ENCODE results near the gene CAD. TPM values are rescaled to one million over a fixed set of nuclear protein-coding genes. Genes with fewer than 3 reads are reported as not detected.
A peak's percentile ranks its signal among the peaks of the same experiment; 100 is the strongest.

The CAD gene
- total RNA-seq, 1 experiment from 2014 or later: 114 TPM

GRCh38 chr2:27262379-27263286, 45.5 kb downstream of the CAD start, which contains the start of gene SLC30A3:
SLC30A3 (minus strand) TSS chr2:27263047; CDS start chr2:27262906, 141 bp downstream.
- ChIA-PET POLR2A (interaction anchor here (1.1 to 1.8 kb wide), 4 partner anchors 10 to 30 kb away, joined by 3 to 6 read pairs (median 4); no protein-coding TSS in a partner anchor), CTCF (interaction anchor here (1.0 to 1.6 kb wide), 3 partner anchors 18 to 40 kb away, joined by 3 to 6 read pairs (median 4); no protein-coding TSS in a partner anchor), RAD21 (ENCODE audit: low non-redundant PET in 1 of 2, low total read pairs in 2 of 2, uncharacterized antibody in 2 of 2, unreplicated experiment in 2 of 2) (interaction anchor here in 1 of 2 experiments (1.0 kb wide), 1 partner anchor 40 kb away, joined by 4 read pairs; no protein-coding TSS in a partner anchor)
- Histone ChIP-seq H3K9me2 (ENCODE audit: insufficient read depth) (no peaks in the 10 kb centered on the region), H3K9ac (ENCODE audit: low read length) (peak within 1 kb of the TSS; percentile 79), H3K4me2 (ENCODE audit: low read length) (peak within 1 kb of the TSS; percentile 99), H3K79me2 (ENCODE audit: insufficient read depth, low read length) (peaks cover 13% of the 10 kb centered on the region; the same call in 1 of the 2 replicates), H3K4me1 (ENCODE audit: control insufficient read depth in 1 of 2, insufficient read depth in 2 of 2, low read length in 2 of 2) (peaks cover 19 to 37% of the 10 kb centered on the region in 2 experiments), H3K27ac (ENCODE audit: low read depth, low read length) (peak within 1 kb of the TSS; percentile 58; the same call in 1 of the 2 replicates), H3K4me3 (replicated peaks in 1 of 2; ENCODE audit: low read depth in 1 of 2, low read length in 2 of 2) (peak within 1 kb of the TSS; percentile 73 to 84), H3K36me3 (ENCODE audit: control insufficient read depth in 1 of 2, insufficient read depth in 2 of 2, low read length in 2 of 2) (0 out of 4 replicates have a peak, but pooled peaks cover 0 to 2% of the 10 kb centered on the region in 2 experiments), H3K9me3 (ENCODE audit: control insufficient read depth in 1 of 2, insufficient read depth in 1 of 2, low read depth in 1 of 2, low read length in 2 of 2) (no peaks in the 10 kb centered on the region), H4K20me1 (ENCODE audit: insufficient read depth) (no peaks in the 10 kb centered on the region), H2AFZ (ENCODE audit: low read depth, low read length, poor library complexity, severe bottlenecking) (no peak within 1 kb of the TSS), H3K27me3 (ENCODE audit: insufficient read depth, low read length) (peaks cover 13% of the 10 kb centered on the region; the same call in 1 of the 2 replicates)
- ATAC-seq: peak; percentile 81
- BruUV-seq (replicated peaks): no TSS peak
- TF ChIP-seq TCF7L2 (IDR thresholded peaks at IDR 0.05; ENCODE audit: borderline replicate concordance, extremely low read depth, insufficient read depth, insufficient read length) (no peak), CEBPB (IDR thresholded peaks at IDR 0.05; ENCODE audit: low read depth) (no peak), MAX (IDR thresholded peaks at IDR 0.05) (no peak), POLR2A (IDR thresholded peaks at IDR 0.05; ENCODE audit: borderline replicate concordance, extremely low read depth, insufficient read depth, insufficient read length) (peak; percentile 72), POLR2AphosphoS5 (IDR thresholded peaks at IDR 0.05; ENCODE audit: low read depth, low read length) (peak; percentile 96), ELF1 (IDR thresholded peaks at IDR 0.05; ENCODE audit: borderline replicate concordance, low read depth) (no peak), EZH2 (IDR thresholded peaks at IDR 0.05) (no peak), ZFX (IDR thresholded peaks at IDR 0.05) (peak; percentile 76), YY1 (IDR thresholded peaks at IDR 0.05; ENCODE audit: extremely low read depth, insufficient replicate concordance, low read depth, low read length) (peak; percentile 32), EZH2phosphoT487 (IDR thresholded peaks at IDR 0.05; ENCODE audit: borderline replicate concordance) (no peak), SRF (IDR thresholded peaks at IDR 0.05; ENCODE audit: low read depth) (no peak), SIN3A (IDR thresholded peaks at IDR 0.05; ENCODE audit: low read depth) (no peak), ZBTB33 (IDR thresholded peaks at IDR 0.05; ENCODE audit: extremely low read depth, insufficient replicate concordance, low read length) (no peak)
- TF ChIP-seq, protein P1, sequence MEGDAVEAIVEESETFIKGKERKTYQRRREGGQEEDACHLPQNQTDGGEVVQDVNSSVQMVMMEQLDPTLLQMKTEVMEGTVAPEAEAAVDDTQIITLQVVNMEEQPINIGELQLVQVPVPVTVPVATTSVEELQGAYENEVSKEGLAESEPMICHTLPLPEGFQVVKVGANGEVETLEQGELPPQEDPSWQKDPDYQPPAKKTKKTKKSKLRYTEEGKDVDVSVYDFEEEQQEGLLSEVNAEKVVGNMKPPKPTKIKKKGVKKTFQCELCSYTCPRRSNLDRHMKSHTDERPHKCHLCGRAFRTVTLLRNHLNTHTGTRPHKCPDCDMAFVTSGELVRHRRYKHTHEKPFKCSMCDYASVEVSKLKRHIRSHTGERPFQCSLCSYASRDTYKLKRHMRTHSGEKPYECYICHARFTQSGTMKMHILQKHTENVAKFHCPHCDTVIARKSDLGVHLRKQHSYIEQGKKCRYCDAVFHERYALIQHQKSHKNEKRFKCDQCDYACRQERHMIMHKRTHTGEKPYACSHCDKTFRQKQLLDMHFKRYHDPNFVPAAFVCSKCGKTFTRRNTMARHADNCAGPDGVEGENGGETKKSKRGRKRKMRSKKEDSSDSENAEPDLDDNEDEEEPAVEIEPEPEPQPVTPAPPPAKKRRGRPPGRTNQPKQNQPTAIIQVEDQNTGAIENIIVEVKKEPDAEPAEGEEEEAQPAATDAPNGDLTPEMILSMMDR (IDR thresholded peaks at IDR 0.05 in 2 of 3, conservative IDR thresholded peaks at IDR 0.05 in 1 of 3; ENCODE audit: borderline replicate concordance in 1 of 3, insufficient read depth in 1 of 3, low read depth in 2 of 3, low read length in 2 of 3): no peak
- intact Hi-C loops (cut with micrococcal nuclease): loop anchor here (5.0 kb wide), 1 partner anchor 60 kb away; the partner anchor contains the start of gene MPV17
- DNase-seq (ENCODE audit: low read depth, low spot score): peak; percentile 44

Measured in HCT116 (cell line).